HG02884 (cell line): Measurements from ENCODE around the gene HEG1.
"Not testable (repeated sequence)": the region's sequence is repeated elsewhere in the genome, so short reads cannot be mapped to it uniquely, and the experiment has no call there.

Source experiments
- ATAC-seq: cut with Tn5 transposase; IDR thresholded peaks from one replicate; pipeline ENCODE4 v1.9.1; 2021; ENCODE audit warnings: mild to moderate bottlenecking, moderate library complexity; ENCODE audit not compliant: unreplicated experiment

Gene HEG1

DNA sequence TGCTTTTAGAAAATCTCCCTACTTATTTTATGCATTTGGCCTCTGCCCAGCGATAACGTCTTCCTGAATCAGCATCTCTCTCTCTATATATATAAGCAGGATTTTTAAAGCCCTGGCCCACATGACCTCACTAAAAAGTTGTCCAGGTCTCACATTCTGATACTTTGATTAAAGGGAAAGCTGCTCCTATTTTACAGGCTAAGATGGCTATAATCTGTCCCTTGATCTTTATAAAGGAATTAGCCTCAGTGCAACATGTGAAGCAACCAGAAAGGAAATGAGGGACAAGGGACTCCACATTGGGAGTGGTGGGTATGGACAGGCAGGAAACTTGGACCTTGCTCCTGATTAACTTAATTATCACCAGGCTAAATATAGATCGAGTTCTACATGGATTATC, 95.7 kb downstream of the HEG1 start:
- no peak for ATAC-seq

DNA sequence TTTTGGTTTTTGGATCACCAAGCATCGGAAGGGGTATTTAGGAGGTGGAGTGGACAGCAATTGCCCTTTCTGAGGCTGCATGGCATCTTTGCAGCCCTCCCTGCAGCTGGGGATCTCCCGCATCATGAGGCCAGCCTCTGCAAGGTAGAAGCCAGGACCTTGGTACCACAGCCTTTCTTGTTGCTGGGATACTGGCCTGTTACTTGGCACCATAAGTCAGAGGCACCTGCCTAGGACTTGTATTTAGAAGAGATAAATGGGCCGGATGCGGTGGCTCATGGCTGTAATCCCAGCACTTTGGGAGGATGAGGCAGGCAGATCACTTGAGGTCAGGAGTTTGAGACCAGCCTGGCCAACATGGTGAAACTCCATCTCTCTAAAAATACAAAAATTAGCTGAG, 97.8 kb downstream of the HEG1 start:
- not testable (repeated sequence) for ATAC-seq

DNA sequence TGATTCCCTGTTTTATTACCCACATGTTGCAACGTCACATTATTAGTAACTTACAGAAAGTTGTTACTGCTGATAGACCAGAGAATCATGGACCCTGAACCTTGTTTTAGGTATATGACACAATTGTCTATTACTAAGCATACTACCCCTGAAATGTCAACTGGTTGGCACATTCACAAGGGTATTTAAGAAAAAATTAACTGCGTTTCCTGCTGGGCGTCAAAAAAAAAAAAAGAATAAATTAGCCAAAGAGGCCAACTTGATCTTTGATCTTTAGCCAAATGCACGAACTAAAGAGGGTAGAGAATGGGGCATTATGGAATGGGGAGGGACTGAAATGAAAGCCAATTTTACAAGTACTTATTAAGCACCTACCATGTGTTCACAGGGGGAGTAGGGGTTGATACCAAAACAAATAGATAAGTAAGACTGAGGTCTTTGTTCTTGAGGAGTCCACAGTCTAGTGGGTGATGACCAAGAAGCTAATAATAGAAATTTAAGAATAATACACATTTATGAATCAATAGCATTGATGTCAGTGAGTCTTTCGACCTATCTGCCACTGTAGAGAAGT, 103.4 kb downstream of the HEG1 start:
- ATAC-seq, result no peak

DNA sequence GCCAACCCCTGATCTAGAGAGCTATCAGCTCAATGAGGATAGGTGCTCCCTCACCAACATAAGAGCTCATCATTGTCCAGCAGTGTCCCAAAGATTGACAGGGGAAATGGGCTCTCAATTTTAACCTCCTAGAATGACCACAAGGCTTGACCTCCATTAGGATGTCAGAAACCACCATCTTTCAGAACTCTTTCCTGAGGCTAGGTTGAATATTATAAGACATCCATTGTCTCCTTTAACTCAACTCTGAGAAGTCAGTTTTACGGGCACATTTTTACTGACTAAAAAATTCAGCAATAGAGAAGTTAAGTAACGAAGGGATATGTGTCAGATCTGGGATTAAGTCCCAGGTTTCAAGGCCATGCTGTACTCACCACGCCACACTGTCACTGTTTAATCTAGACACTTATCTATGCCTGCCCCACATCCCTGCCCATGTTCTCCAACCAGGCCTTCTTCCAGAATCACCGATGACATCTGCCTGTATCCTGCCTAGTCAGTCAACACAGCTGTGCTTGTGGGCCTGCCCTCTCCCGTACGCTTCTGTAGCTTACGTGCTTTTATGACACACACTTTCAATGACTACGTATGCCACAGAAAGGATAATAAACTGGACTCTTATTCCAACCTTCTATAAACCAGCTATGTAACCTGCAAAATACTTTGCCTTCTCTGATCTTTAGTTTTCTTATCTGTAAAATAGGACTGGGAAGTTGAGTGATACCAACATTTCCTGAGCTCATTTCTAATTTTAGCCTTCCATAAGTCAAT, 104.1 kb downstream of the HEG1 start:
- ATAC-seq, result no peak

DNA sequence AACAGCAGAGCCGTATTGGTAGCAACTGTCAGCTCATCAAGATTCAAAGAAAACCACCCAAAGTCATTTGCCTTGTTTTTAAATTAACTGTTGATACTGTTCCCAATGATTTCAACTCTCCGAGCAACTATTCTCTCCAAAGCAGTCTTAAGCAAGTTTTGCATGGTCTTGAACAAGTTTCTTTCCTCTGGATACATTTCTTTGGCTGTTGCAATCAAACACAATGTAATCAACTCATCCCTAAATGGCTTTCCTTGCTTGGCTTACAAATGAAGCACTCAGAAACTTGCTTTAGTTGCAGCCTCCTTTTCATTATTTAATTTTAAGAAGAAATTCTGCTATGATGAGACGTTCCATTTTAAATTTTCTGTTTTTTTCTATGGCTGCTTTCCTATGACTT, 105.8 kb downstream of the HEG1 start:
- ATAC-seq, result no peak

DNA sequence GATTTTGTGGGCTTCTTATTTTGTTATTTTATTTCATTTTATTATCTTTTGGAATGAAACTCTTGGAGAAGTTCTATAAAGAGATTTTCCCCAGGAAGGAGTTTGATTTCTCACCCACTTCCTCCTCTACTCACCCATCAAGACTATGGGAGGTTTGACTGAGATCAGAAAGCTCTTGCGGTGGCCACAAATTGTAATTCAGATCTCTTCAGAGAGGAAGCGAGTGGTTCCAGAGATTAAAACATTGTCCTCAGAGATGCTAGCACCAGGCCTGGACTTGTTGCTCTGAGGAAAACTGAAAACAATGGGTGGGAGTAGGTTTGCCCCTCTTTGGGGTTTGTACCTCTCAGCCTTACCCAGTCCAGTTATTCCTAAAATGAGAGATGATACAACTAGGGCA, 113.2 kb downstream of the HEG1 start:
- no peak for ATAC-seq

DNA sequence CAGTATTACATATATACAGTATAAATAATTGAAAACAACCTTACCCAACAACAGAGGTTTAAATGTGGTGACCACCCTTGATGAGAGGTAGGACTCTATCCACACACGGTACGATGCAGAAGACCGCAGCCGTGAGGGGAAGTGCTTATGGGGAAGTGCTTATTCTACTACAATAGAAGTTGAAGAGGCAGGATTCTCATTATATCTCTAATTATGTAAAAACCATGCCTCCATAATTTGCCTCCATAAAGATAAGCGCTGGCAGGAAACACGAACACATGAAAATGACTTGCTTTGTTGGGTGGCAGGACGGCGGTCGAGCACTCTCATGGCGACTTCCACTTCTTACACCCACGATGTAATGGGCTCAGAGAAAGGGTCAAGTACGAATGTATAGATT, 114.0 kb downstream of the HEG1 start:
- no peak for ATAC-seq

DNA sequence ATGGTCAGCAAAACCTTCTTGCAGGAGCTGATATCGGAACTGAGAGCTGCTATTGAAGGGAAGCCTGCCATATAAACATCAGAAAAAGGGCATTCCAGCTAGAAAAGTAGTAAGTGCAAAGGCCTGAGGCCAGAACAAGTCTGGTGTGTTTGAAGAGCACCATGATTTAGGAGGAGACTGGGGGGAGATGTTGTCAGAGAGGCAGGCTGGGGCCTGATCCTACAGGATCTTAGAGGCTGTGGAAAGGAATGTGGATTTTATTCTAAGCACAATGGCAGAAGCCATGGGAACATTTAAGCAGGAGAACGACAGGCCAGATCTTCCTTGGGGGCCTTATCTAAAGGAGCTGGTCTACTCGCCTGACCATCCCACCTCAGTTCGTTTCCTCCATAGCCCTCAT, 116.1 kb downstream of the HEG1 start:
- ATAC-seq, result no peak

DNA sequence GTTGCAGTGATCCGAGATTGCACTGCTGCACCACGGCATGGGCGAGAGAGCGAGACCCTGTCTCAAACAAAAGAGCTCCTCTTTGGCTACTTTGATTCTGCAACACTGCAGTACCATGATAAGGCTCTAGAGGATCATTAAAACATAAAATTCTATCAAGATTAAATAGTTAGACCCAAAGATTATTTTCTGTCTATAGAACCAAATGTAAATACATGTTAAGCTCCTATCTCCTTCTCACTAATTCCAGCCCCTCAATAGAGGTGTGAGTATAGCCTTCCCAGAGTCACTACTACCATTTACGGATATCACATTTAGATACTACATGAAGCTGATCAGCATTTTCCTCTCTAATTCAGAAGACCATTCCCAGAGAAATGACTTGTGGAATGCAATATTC, 116.9 kb downstream of the HEG1 start:
- ATAC-seq, result no peak

DNA sequence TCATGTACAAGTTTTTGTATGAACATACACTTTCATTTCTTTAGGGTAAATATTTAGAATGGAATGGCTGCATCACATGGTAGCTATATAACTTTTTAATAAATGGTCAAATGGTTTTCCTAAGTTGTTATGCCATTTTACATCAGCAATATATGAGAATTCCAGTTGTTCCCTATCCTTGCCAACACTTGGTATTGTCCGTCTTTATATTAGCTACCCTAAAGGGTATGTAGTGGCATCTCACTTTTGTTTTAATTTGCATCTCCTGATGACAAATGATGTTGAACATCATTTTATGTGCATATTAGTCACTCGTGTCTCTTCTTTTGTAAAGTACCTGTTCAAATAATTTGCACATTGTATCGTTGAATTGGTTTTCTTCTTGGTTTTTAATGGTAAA, 118.7 kb downstream of the HEG1 start:
- ATAC-seq, result no peak

DNA sequence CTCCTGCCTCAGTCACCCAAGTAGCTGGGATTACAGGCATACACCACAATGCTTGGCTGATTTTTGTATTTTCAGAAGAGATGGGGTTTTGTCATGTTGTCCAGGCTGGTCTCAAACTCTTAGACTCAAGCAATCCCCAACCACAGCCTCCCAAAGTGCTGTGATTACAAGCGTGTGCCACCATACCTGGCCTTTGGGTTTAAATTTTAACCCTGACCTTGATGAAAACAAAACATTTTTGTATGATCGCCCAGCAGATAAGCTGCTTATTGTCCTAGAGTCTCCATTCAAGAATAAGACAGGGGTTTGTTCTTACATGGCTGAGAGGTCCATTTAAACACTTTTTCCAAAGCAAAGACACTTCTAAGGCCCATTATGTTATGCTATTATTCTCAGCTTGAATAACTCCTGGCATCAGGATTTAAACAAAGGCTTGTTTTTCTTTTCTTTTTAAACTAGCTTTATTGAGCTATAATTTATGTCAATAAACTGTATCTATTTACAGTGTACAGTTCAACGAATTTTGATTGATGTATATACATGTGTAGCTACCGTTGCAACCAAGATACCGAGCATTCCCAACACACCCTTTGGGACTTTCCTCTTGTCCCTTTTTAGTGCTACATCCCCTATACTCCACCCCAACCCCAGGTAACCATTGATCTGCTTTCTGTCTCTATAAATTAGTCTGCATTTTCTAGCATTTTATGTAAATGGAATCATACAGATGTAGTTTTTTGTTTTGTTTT, 119.8 kb downstream of the HEG1 start:
- no peak for ATAC-seq

DNA sequence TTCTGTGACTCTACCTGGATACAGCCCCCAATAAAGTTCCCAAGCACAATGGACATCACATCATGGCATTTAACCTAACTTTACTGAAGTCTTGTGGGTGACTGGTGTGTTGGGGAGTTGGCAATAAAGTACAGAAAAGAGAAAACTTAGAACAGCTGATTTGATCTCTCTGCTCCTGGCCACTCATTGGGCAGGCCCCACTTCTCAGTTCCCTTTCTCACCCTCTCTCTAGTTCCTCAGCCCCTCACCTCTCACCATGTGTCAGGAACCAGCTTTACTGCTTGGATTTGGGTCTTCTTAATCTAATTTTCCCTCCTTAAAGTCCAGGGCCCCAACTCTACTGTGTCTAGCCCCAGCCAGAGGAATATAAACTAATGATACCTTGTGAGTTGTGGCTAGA, 120.5 kb downstream of the HEG1 start:
- ATAC-seq, result no peak

DNA sequence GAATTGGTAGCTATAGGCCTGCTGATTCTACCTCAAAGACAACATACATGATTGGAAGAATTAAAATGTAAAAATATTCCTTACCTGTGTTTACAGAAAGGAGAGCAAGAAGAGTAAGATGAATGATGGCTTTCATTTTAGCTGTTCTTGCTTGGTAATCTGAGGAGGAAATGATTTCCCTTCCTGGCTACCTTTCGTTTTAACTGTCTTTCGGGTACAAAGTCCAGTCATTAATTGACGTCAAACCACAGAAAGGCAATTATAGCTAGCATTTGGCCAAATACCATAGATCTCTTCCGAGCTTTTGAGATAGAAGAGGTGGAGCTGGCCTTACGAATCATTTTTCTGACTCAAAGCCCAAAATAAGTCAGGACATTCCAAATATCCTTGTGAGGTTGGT, 121.2 kb downstream of the HEG1 start, which contains the start of gene MUC13:
MUC13 (minus strand) TSS at position 175 of the 400 bp plus-strand sequence; CDS start at position 136, 39 bp downstream.
- ATAC-seq, result no peak

DNA sequence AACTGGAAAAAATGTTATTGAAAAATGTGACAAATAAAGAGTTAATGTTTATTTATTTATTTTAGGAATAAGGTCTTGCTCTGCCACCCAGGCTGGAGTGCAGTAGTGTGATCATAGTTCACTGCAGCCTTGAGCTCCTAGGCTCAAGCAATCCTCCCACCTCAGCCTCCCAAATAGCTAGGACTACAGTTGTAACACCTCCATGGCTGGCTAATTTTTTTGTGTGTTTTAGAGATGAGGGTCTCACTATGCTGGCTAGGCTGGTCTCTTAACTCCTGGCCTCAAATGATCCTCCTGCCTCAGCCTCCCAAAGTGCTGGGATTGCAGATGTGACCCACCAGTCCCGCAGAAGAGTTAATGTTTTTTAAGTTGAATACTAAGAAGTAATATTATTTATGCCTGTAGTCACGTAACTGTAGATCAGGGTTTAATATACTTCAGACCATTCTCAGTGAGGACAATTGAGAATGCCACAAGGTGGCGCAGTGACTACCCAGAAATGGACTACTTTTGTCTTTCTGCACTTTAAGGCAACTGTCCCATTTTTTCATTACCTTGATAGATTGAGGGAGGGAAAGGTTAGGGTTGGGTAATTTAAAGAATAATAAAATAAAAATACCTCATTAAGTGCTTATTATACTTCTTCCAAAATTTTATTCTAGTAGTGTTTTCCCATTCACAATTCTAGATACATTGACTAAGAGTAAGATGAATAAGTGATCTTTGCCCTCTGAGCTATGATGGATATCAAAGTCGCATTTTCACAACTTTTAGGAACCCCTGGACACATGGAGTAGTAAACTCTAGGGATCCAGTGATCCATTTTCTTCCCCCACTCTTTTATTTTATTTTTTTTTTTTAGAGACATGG, 127.2 kb downstream of the HEG1 start:
- no peak for ATAC-seq

DNA sequence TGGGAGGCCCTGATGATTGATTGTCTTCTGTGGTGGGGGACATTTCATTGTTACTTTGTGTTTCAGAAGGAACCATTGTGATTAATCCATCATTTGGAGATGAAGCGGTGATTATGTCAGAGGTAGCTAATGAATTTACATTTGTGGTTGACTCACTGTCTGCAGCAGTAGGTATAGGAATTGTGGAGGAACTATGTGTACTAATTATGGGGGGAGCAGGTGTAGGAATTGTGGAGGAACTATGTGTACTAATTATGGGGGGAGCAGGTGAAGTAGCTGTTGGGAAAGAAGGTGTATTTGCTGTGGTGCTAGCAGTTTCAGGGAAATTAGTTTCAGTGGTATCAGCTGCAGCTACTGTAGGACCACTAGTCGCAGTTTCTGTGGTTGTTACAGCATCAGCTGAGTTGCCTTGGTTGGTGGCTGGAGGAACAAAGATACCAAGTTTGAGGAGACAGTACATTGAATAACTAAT, 128.2 kb downstream of the HEG1 start:
- peak; percentile 70 for ATAC-seq

DNA sequence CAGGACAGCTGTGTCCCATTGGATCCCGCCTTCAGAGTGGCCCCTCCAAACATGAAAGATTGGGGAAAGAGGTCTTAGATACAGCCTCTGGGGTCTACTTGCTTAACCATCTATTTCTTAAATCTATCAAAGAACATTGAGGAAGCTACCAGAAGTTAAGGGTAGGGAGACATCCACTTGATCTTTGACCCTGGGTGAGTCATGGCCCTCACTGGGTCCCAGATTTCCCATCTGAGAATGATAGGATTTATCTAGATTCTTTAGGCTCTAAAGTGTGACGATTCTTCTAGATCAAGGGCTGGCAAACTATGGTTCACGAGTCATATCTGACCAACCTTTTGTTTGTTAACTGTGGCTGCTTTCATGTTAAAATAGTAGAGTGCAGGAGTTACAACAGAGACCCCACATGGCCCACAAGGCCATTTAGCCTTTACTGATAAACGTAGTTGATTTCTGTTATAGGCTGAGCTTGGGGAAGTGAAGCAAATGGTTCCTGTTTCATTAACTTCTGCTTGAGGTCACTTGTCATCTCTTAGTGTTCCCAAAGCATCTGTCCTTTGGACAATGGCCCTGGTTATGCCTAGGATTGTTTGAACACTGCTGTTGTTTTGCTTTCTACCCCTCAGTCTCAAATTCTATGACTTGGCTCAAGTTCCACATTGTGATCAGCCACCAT, 129.2 kb downstream of the HEG1 start:
- no peak for ATAC-seq

DNA sequence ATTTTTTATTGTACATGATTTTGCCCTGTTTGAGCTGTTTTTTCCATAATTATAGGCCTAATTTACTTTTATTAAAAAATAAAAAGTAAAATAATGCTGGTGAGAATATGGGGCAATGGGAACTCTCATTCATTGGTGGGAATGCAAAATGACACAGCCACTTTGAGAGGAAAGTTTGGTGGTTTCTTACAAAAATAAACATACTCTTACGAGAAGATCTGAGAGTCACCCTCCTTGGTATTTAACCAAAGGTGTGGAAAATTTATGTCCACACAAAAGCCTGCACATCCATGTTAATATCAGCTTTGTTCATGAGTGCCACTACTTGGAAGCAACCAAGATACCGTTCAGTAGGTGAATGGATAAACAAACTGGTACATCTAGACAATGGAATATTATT, 131.1 kb downstream of the HEG1 start:
- no peak for ATAC-seq

DNA sequence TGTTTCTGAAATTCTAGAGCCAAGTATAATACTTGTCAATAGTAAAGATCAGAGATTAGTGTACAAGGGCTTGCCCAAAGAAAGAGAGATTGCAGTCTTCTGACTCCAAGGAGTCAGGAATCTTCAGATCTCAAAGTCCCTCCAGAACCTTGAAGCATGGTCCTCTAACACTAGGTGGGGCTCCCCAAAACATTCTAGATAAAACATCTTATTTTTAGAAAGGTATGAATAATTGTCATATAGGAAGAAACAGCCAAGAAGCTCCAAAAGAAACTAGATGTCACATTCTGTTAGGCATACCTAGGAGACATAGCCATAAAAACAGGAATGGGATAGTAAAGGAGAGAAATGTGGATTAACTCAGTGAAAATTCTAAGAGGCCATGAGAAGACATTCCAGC, 132.0 kb downstream of the HEG1 start:
- no peak for ATAC-seq

DNA sequence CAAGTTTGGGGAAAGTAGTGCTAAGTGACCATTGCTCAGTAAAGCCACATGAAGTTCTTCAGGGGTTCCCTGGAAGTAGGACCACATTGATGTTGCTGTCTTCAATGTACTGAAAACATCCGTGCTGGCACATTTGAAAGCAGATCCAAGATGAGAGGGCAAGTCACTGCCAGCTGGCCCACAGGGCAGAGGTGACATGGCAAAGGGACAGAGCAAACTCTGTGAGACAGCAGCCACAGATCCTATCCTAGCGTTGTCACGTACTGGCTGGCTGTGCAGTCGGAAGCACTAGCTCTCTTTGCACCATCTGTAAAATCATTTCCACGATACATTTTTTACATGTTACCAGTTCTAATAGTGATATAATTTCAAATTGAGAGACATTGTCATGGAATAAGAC, 135.1 kb downstream of the HEG1 start:
- no peak for ATAC-seq

DNA sequence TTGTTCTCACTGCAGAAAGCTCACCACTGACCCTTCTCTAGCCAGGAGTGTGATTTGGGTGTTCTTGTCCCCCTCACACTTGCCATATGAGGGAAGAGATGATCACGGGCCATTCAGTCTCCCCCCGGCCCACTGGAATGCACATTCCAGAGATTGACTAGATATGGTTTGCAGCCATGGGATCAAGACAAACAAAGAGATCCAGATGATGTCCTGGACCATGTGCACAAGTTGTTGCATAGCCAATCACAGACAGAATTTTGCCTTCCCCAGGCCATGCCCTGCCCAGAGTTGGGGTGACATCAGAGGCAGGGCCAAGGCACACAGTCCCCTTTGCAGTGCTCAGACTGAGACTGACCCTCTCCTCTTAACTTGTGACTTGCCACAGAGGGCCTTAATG, 136.0 kb downstream of the HEG1 start:
- no peak for ATAC-seq
